DMS153 (cell line): ENCODE measurements around the gene BBX.
"Not testable (repeated sequence)": the region's sequence is repeated elsewhere in the genome, so short reads cannot be mapped to it uniquely, and the experiment has no call there.

Source experiments
- DNase-seq: peaks from one replicate; lab custom pipeline; 2025; lab: John Stamatoyannopoulos, UW

The BBX gene

GRCh38 chr3:107800710-107801109 is 277.9 kb downstream of the BBX start:
- DNase-seq = no peak

- DNase-seq = no peak
These were observed 280.4 kb downstream of the BBX start for GRCh38 chr3:107803170-107803569.

GRCh38 chr3:107806021-107806420 is 283.3 kb downstream of the BBX start:
- DNase-seq = no peak

GRCh38 chr3:107806536-107806935 is 283.8 kb downstream of the BBX start:
- peak; percentile 76 for DNase-seq

- DNase-seq = no peak
These were observed 287.7 kb downstream of the BBX start for GRCh38 chr3:107810171-107811071.

GRCh38 chr3:107813026-107813425 is 290.3 kb downstream of the BBX start:
- no peak for DNase-seq

- no peak for DNase-seq
These were observed 293.3 kb downstream of the BBX start for GRCh38 chr3:107816107-107816506.

GRCh38 chr3:107817076-107817475 is 294.3 kb downstream of the BBX start:
- no peak for DNase-seq

- DNase-seq = no peak
These were observed 295.3 kb downstream of the BBX start for GRCh38 chr3:107818025-107818424.

GRCh38 chr3:107819656-107820055 is 296.9 kb downstream of the BBX start:
- no peak for DNase-seq

- DNase-seq = no peak
These were observed 299.5 kb downstream of the BBX start for GRCh38 chr3:107822308-107822707.

- DNase-seq = no peak
These were observed 302.1 kb downstream of the BBX start for GRCh38 chr3:107824822-107825371.

- no peak for DNase-seq
These were observed 302.8 kb downstream of the BBX start for GRCh38 chr3:107825556-107825955.

- no peak for DNase-seq
These were observed 304.0 kb downstream of the BBX start for GRCh38 chr3:107826727-107827126.

- DNase-seq = no peak
These were observed 306.4 kb downstream of the BBX start for GRCh38 chr3:107829185-107829584.

- DNase-seq = no peak
These were observed 308.8 kb downstream of the BBX start for GRCh38 chr3:107831590-107831989.

GRCh38 chr3:107833043-107833442 is 310.3 kb downstream of the BBX start:
- no peak for DNase-seq

- no peak for DNase-seq
These were observed 311.1 kb downstream of the BBX start for GRCh38 chr3:107833722-107834416.

GRCh38 chr3:107835001-107835400 is 312.2 kb downstream of the BBX start:
- not testable (repeated sequence) for DNase-seq

- no peak for DNase-seq
These were observed 315.3 kb downstream of the BBX start for GRCh38 chr3:107837895-107838612.

GRCh38 chr3:107841831-107842230 is 319.1 kb downstream of the BBX start:
- DNase-seq = no peak

- DNase-seq = no peak
These were observed 320.2 kb downstream of the BBX start for GRCh38 chr3:107842940-107843339.
